SHP77 (cell line): Measurements from ENCODE around the gene AKIP1.
"Not testable (repeated sequence)": the region's sequence is repeated elsewhere in the genome, so short reads cannot be mapped to it uniquely, and the experiment has no call there.

Experiments
- DNase-seq, 2 experiments: peaks; one replicate each; lab custom pipeline; 2025; lab: John Stamatoyannopoulos, UW

The AKIP1 gene, protein sequence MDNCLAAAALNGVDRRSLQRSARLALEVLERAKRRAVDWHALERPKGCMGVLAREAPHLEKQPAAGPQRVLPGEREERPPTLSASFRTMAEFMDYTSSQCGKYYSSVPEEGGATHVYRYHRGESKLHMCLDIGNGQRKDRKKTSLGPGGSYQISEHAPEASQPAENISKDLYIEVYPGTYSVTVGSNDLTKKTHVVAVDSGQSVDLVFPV

GRCh38 chr11:8911029-8911823 lies at the start of gene AKIP1:
Gene AKIP1, plus strand, starts transcription at chr11:8911189. Its CDS starts 261 bp downstream, at chr11:8911450.
- DNase-seq: peak; percentile 84 to 86

DNA sequence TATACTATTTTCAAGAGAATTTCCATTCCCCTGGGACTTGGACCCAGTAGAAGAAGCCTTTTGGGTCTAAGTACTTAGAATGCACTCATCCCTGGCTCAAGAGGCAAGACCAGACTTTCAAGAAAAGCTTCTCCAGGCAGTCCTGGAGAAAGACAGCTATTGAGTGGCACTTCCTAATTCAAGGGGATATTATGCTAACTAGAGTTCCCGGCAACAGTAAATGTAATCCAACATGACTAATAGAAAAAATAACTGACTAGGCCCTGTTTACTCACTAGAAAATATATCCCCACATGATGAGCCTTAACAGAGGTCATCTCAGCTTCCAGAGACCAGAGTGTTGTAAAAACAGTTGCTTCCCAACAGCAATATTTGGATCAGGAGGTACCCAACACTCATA lies 47.2 kb upstream of the AKIP1 start:
- DNase-seq: no peak

GRCh38 chr11:8865304-8865703 lies 45.7 kb upstream of the AKIP1 start:
- no peak for DNase-seq

GRCh38 chr11:8867035-8867434 lies 44.0 kb upstream of the AKIP1 start:
- no peak for DNase-seq

DNA sequence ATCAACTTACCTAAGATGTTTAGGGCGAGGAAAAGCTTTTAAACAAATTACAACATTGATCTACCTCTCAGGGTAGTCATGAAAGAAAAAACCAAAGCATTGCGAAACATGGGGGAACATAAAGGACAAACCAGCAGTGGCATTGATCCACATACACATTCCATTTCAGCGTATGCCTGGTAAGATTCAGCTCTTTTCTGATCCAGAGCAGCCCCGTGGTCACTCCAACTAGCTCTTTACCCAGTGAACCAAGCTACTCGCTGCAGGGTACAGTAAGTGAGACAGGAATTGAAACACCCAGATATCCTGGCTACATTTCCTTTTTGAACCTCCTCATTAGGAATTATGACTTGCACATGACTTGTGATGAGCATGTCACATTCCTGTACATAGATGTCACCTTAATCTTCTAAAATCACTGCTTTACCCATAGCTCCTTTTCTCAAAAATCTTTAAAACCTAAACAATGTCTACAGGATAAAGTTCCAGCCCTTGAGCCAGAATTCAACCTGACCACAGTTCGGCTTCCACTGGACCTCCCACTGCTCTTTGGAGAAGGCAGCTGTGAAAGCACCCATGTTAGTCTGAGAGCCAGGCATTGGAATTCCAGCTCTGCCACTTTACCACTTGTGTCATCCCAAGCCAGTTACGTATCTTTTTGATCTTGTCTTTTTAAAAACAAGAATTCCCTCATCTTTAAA lies 42.9 kb upstream of the AKIP1 start:
- DNase-seq: no peak

GRCh38 chr11:8870411-8871170 lies 40.4 kb upstream of the AKIP1 start:
- peak in 1 of 2 experiments; percentile 53 for DNase-seq

- DNase-seq: peak; percentile 52 to 55
Observed at GRCh38 chr11:8871171-8871775, 39.7 kb upstream of the AKIP1 start.

DNA sequence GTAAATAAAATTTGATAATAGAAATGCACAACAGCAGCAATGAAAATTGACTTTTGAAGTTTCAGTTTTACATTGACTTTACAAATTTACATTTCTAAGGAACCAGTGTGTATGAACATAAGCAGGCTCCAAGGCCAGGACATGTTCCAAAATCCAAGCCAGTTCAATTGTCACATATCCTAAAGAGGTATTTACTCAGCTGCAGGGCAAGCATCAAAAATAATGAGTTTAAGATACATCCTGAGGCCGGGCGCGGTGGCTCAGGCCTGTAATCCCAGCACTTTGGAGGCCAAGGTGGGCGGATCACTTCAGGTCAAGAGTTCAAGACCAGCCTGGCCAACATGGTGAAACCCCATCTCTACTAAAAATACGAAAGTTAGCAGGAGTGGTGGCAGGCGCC lies 39.0 kb upstream of the AKIP1 start:
- DNase-seq: no peak

DNA sequence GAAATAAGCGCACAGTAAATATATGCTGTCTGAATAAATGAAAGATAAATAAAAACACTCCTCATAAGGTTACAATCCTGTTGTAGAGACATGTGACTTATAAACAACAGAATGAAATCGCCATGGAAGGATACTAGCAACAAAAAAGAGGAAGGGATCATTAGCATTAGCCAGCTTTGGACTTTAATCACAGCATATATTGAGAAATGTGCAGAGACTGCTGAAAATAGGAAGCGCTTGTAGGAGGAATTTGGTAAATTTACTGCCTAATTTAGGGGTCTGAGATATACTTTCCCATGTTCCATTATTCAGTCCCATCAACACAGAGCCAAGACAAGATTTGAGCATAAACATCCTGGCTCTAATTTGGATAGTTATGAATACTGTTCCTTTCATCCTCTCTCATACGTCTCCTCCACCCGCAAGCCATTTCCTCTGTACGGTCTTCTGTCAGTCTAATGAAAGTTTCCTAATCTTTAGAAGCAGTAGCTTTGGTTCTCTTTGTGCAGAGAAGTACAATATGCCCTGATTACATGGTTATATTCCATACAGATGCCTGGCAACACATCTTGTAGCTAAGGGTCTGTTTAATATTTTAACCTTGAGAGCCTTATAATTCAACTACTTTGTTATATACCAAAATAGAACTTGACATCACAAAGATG lies 37.1 kb upstream of the AKIP1 start:
- no peak for DNase-seq

DNA sequence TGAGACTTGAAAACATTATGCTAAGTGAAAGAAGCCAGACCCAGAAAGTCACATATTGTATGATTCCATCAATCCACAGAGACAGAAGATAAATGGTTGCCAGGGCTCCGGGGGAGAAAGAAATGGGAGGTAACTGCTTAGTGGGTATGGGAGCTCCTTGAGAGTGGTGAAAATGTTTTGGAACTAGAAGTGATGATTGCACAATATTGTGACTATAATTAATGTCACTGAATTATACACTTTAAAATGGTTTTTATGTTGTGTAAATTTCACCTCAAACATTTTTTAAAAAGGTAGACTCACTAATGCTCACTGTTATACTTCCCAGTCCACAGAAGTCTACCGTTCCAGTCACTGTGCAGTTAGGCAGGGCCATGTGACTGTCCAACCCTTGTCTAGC lies 32.2 kb upstream of the AKIP1 start:
- DNase-seq: no peak

- not testable (repeated sequence) for DNase-seq
Observed at GRCh38 chr11:8881585-8881984, 29.4 kb upstream of the AKIP1 start.

GRCh38 chr11:8886322-8886721 lies 24.7 kb upstream of the AKIP1 start:
- DNase-seq: no peak

- DNase-seq: not testable (repeated sequence)
Observed at GRCh38 chr11:8891185-8891584, 19.8 kb upstream of the AKIP1 start.

- DNase-seq: no peak
Observed at GRCh38 chr11:8899119-8899753, 11.8 kb upstream of the AKIP1 start.

GRCh38 chr11:8905528-8906165 lies 5.3 kb upstream of the AKIP1 start:
- no peak for DNase-seq

DNA sequence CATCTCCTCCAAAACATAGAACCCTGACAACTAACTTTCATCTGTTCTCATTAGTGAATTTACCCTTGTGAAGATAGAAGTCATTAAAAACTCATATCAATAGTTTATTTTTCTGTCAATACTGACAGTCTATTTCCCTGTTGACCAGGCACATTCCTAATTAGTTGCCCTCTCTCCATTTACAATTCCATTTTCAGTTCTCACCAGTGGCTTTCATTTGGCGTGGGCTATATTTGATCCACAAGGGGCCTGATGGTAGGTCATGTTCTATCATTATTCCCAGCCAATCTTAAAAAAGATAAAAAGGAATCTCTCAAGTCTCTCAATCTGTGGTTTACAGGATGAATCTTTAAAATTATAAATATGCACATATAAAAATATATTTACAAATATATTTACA lies 3.9 kb upstream of the AKIP1 start:
- DNase-seq: no peak

- DNase-seq: no peak
Observed at GRCh38 chr11:8908099-8908498, 2.9 kb upstream of the AKIP1 start.

GRCh38 chr11:8910649-8911026 lies 351 bp upstream of the AKIP1 start:
- no peak for DNase-seq

- no peak for DNase-seq
Observed at GRCh38 chr11:8913961-8914660, 3.1 kb downstream of the AKIP1 start.

DNA sequence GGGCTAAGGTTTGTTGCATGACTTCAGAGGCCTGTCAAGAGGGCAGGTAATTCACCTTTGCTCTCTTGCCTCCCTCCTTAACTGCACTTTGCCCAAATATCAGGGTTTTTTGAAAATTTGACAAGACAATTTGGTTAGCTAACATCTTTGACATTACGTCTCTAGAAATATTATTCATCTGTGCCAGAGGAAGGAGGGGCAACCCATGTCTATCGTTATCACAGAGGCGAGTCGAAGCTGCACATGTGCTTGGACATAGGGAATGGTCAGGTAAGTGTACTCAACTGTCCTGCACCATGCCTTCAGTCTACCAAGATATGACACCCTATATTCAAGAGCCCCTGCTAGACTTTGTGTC lies 3.7 kb downstream of the AKIP1 start:
- DNase-seq: no peak
